ENCODE results near the gene C1orf167.

Gene C1orf167

GRCh38 chr1:11804666-11805421, 42.9 kb downstream of the C1orf167 start:
- peaks cover 2% of the 10 kb centered on the region for H3K36me3 Mint-ChIP-seq (ENCODE audit: low read depth)
- H3K4me1 Mint-ChIP-seq: peaks cover 61% of the 10 kb centered on the region
- H3K27ac Mint-ChIP-seq: peak overlapping the region; percentile 96
- H3K9me3 Mint-ChIP-seq: no peaks in the 10 kb centered on the region
- ATAC-seq: no peak
- H3K27me3 Mint-ChIP-seq: no peaks in the 10 kb centered on the region
- peak overlapping the region; percentile 94 for H3K4me3 Mint-ChIP-seq
- peak; percentile 46 for DNase-seq

GRCh38 chr1:11805422-11806306, 43.7 kb downstream of the C1orf167 start, which contains the start of the genes CLCN6 and MTHFR:
Gene CLCN6, plus strand, starts transcription at chr1:11806191. Its CDS starts 72 bp downstream, at chr1:11806263.
Gene MTHFR, minus strand, starts transcription at chr1:11805964. Its CDS starts 2,848 bp downstream, at chr1:11803116.
- Mint-ChIP-seq H3K27ac (peak within 1 kb of the TSS; percentile 96), H3K27me3 (no peaks in the 10 kb centered on the region), H3K4me1 (peaks cover 61% of the 10 kb centered on the region), H3K9me3 (no peaks in the 10 kb centered on the region), H3K4me3 (peak within 1 kb of the TSS; percentile 94), H3K36me3 (ENCODE audit: low read depth) (peaks cover 2% of the 10 kb centered on the region)
- ATAC-seq (peak; percentile 91), DNase-seq (peak; percentile 99)

GRCh38 chr1:11806307-11806936, 44.4 kb downstream of the C1orf167 start:
- Mint-ChIP-seq H3K36me3 (ENCODE audit: low read depth) (peaks cover 5% of the 10 kb centered on the region), H3K4me1 (peaks cover 61% of the 10 kb centered on the region), H3K9me3 (no peaks in the 10 kb centered on the region), H3K27ac (peak overlapping the region; percentile 96), H3K4me3 (peak overlapping the region; percentile 94), H3K27me3 (no peaks in the 10 kb centered on the region)
- peak; percentile 46 for ATAC-seq
- no peak for DNase-seq

GRCh38 chr1:11807133-11807532, 45.1 kb downstream of the C1orf167 start:
- H3K9me3 Mint-ChIP-seq: no peaks in the 10 kb centered on the region
- DNase-seq (no peak), ATAC-seq (no peak)
- H3K4me1 Mint-ChIP-seq: peaks cover 56% of the 10 kb centered on the region
- peak overlapping the region; percentile 96 for H3K27ac Mint-ChIP-seq
- peak overlapping the region; percentile 94 for H3K4me3 Mint-ChIP-seq
- no peaks in the 10 kb centered on the region for H3K27me3 Mint-ChIP-seq
- H3K36me3 Mint-ChIP-seq (ENCODE audit: low read depth): peaks cover 10% of the 10 kb centered on the region

GRCh38 chr1:11813021-11813420, 51.0 kb downstream of the C1orf167 start:
- Mint-ChIP-seq H3K4me1 (peaks cover 14% of the 10 kb centered on the region), H3K4me3 (no peak overlapping the region), H3K27me3 (no peaks in the 10 kb centered on the region), H3K27ac (no peak overlapping the region), H3K9me3 (no peaks in the 10 kb centered on the region), H3K36me3 (ENCODE audit: low read depth) (peaks cover 29% of the 10 kb centered on the region)
- DNase-seq (no peak), ATAC-seq (no peak)

- no peak for ATAC-seq
- no peak for DNase-seq
- Mint-ChIP-seq H3K4me3 (no peak overlapping the region), H3K27ac (no peak overlapping the region), H3K9me3 (no peaks in the 10 kb centered on the region), H3K27me3 (no peaks in the 10 kb centered on the region), H3K4me1 (peaks cover 5% of the 10 kb centered on the region), H3K36me3 (ENCODE audit: low read depth) (peaks cover 28% of the 10 kb centered on the region)
Observed at GRCh38 chr1:11817192-11817591, 55.2 kb downstream of the C1orf167 start.

GRCh38 chr1:11822091-11822490, 60.1 kb downstream of the C1orf167 start:
- no peak overlapping the region for H3K4me3 Mint-ChIP-seq
- ATAC-seq: no peak
- no peak overlapping the region for H3K27ac Mint-ChIP-seq
- DNase-seq: no peak
- no peaks in the 10 kb centered on the region for H3K9me3 Mint-ChIP-seq
- peaks cover 22% of the 10 kb centered on the region for H3K36me3 Mint-ChIP-seq (ENCODE audit: low read depth)
- no peaks in the 10 kb centered on the region for H3K4me1 Mint-ChIP-seq
- H3K27me3 Mint-ChIP-seq: no peaks in the 10 kb centered on the region

GRCh38 chr1:11823366-11824137, 61.6 kb downstream of the C1orf167 start:
- Mint-ChIP-seq H3K4me3 (no peak overlapping the region), H3K27ac (no peak overlapping the region), H3K9me3 (no peaks in the 10 kb centered on the region), H3K27me3 (no peaks in the 10 kb centered on the region), H3K4me1 (no peaks in the 10 kb centered on the region), H3K36me3 (ENCODE audit: low read depth) (peaks cover 17% of the 10 kb centered on the region)
- DNase-seq: no peak
- no peak for ATAC-seq

- Mint-ChIP-seq H3K4me1 (no peaks in the 10 kb centered on the region), H3K9me3 (no peaks in the 10 kb centered on the region), H3K27ac (no peak overlapping the region), H3K4me3 (no peak overlapping the region), H3K27me3 (no peaks in the 10 kb centered on the region), H3K36me3 (ENCODE audit: low read depth) (peaks cover 16% of the 10 kb centered on the region)
- no peak for DNase-seq
- ATAC-seq: no peak
Observed at GRCh38 chr1:11825131-11825530, 63.1 kb downstream of the C1orf167 start.

GRCh38 chr1:11826946-11827345, 65.0 kb downstream of the C1orf167 start:
- DNase-seq: no peak
- ATAC-seq: no peak
- no peak overlapping the region for H3K4me3 Mint-ChIP-seq
- H3K9me3 Mint-ChIP-seq: no peaks in the 10 kb centered on the region
- no peak overlapping the region for H3K27ac Mint-ChIP-seq
- no peaks in the 10 kb centered on the region for H3K27me3 Mint-ChIP-seq
- H3K4me1 Mint-ChIP-seq: no peaks in the 10 kb centered on the region
- peaks cover 14% of the 10 kb centered on the region for H3K36me3 Mint-ChIP-seq (ENCODE audit: low read depth)

GRCh38 chr1:11828511-11828910, 66.5 kb downstream of the C1orf167 start:
- peaks cover 13% of the 10 kb centered on the region for H3K36me3 Mint-ChIP-seq (ENCODE audit: low read depth)
- H3K4me3 Mint-ChIP-seq: no peak overlapping the region
- H3K27me3 Mint-ChIP-seq: no peaks in the 10 kb centered on the region
- H3K4me1 Mint-ChIP-seq: no peaks in the 10 kb centered on the region
- no peak for ATAC-seq
- H3K9me3 Mint-ChIP-seq: no peaks in the 10 kb centered on the region
- no peak for DNase-seq
- no peak overlapping the region for H3K27ac Mint-ChIP-seq

- H3K27me3 Mint-ChIP-seq: no peaks in the 10 kb centered on the region
- no peak overlapping the region for H3K4me3 Mint-ChIP-seq
- no peak for DNase-seq
- no peak overlapping the region for H3K27ac Mint-ChIP-seq
- H3K4me1 Mint-ChIP-seq: no peaks in the 10 kb centered on the region
- no peak for ATAC-seq
- peaks cover 15% of the 10 kb centered on the region for H3K36me3 Mint-ChIP-seq (ENCODE audit: low read depth)
- H3K9me3 Mint-ChIP-seq: no peaks in the 10 kb centered on the region
Observed at GRCh38 chr1:11831945-11832725, 70.1 kb downstream of the C1orf167 start.

- no peak for ATAC-seq
- Mint-ChIP-seq H3K27me3 (no peaks in the 10 kb centered on the region), H3K36me3 (ENCODE audit: low read depth) (peaks cover 15% of the 10 kb centered on the region), H3K4me3 (no peak overlapping the region), H3K9me3 (no peaks in the 10 kb centered on the region), H3K27ac (no peak overlapping the region), H3K4me1 (no peaks in the 10 kb centered on the region)
- DNase-seq: no peak
Observed at GRCh38 chr1:11833497-11833896, 71.5 kb downstream of the C1orf167 start.

Measured in activated naive CD8-positive, alpha-beta T cell treated with anti-CD3 and anti-CD28 coated beads, Interleukin-2, amount 50 U/mL, for 24 hours (primary cell).